OCI-LY7 (cell line): Measurements from ENCODE around the gene MAMLD1. TPM values are rescaled to one million over a fixed set of nuclear protein-coding genes. Genes with fewer than 3 reads are reported as not detected.

Experiments used
- BruUV-seq: library from RNA; stranded (reverse); fragments of 400-500 nt; replicated peaks from 2 replicates; lab custom pipeline; 2021; lab: Mats Ljungman, UMichigan
- CTCF ChIA-PET: fragments of 300-600 bp; sonication (Branson Sonifier 250); formaldehyde crosslinking; loops from one replicate; lab custom pipeline; 2022; ENCODE audit warnings: antibody characterized with exemption; ENCODE audit not compliant: unreplicated experiment; lab: Charles Lee
- POLR2A ChIA-PET: fragments of 300-600 bp; sonication (Branson Sonifier 250); formaldehyde crosslinking; loops from one replicate; lab custom pipeline; 2022; ENCODE audit warnings: antibody characterized with exemption; lab: Charles Lee
- DNase-seq: peaks from one replicate; pipeline ENCODE4 v3.0.0-alpha.2; 2015; ENCODE audit warnings: low spot score
- H2AFZ ChIP-seq: fragments of 200-600 bp; sonication (generic), shearing (Covaris generic); 2 replicates; pipeline ENCODE4 v1.6.1; 2014; ENCODE audit warnings: mild to moderate bottlenecking, antibody characterized with exemption, low read length, moderate library complexity
- H3K27ac ChIP-seq: fragments of 200-600 bp; sonication (generic); 2 replicates; pipeline ENCODE4 v1.5.1; 2014; ENCODE audit warnings: mixed run types, low read depth, mild to moderate bottlenecking, moderate library complexity, low read length, inconsistent platforms; ENCODE audit not compliant: poor library complexity, severe bottlenecking
- H3K36me3 ChIP-seq: fragments of 200-600 bp; sonication (generic); 2 replicates; pipeline ENCODE4 v1.6.1; 2014; ENCODE audit warnings: mild to moderate bottlenecking, antibody characterized with exemption, low read length, moderate library complexity, mixed read lengths; ENCODE audit not compliant: insufficient read depth
- H3K4me1 ChIP-seq: fragments of 200-600 bp; sonication (generic); 2 replicates; pipeline ENCODE4 v1.5.1; 2014; ENCODE audit warnings: mild to moderate bottlenecking, low read length; ENCODE audit not compliant: insufficient read depth, poor library complexity, severe bottlenecking
- H3K4me2 ChIP-seq: fragments of 200-600 bp; sonication (generic); 2 replicates; pipeline ENCODE4 v1.6.1; 2014; ENCODE audit warnings: mild to moderate bottlenecking, low read length
- H3K4me3 ChIP-seq: fragments of 200-600 bp; sonication (generic); 2 replicates; pipeline ENCODE4 v1.5.1; 2014; ENCODE audit warnings: mild to moderate bottlenecking, low read depth, low read length; ENCODE audit not compliant: poor library complexity, severe bottlenecking
- H3K79me2 ChIP-seq: fragments of 200-600 bp; sonication (generic); 2 replicates; pipeline ENCODE4 v1.6.1; 2016; ENCODE audit warnings: low read depth, mild to moderate bottlenecking, low read length, moderate library complexity, mixed read lengths; ENCODE audit not compliant: insufficient read depth
- H3K9me2 ChIP-seq: fragments of 200-600 bp; sonication (generic); 2 replicates; pipeline ENCODE4 v1.6.1; 2016; ENCODE audit warnings: mild to moderate bottlenecking, low read length, mixed read lengths; ENCODE audit not compliant: insufficient read depth
- H3K9me3 ChIP-seq: fragments of 200-600 bp; sonication (generic); 2 replicates; pipeline ENCODE4 v1.6.1; 2014; ENCODE audit warnings: mild to moderate bottlenecking, mixed run types, low read length, mixed read lengths
- H4K20me1 ChIP-seq: fragments of 200-600 bp; sonication (generic); 2 replicates; pipeline ENCODE4 v1.6.1; 2014; ENCODE audit warnings: mild to moderate bottlenecking, antibody characterized with exemption, low read length, moderate library complexity, mixed read lengths; ENCODE audit not compliant: insufficient read depth
- CTCF ChIP-seq: fragments of 200-600 bp; sonication (generic); conservative IDR thresholded peaks from 2 replicates; pipeline ENCODE4 v1.5.1; 2014; ENCODE audit warnings: mild to moderate bottlenecking, antibody characterized with exemption, low read length, moderate library complexity, mixed read lengths
- EZH2phosphoT487 ChIP-seq: fragments of 200-600 bp; sonication (generic); IDR thresholded peaks from 2 replicates; pipeline ENCODE4 v1.6.1; 2018; ENCODE audit warnings: low read depth, borderline replicate concordance, mild to moderate bottlenecking, mixed run types, antibody characterized with exemption, low read length, moderate library complexity, mixed read lengths
- intact Hi-C: fragments of 100-400 bp; cut with micrococcal nuclease; formaldehyde crosslinking; loops from one replicate; pipeline ENCODE4 v1.10.0; 2022; ENCODE audit not compliant: unreplicated experiment
- total RNA-seq, 2 experiments: library from RNA; depleted of rRNA in 1 of 2; stranded (reverse); fragments of >200 nt in 1 of 2; shearing (Covaris generic) in 1 of 2; gene quantifications; 2 replicates each; pipeline ENCODE4 v1.2.3, GENCODE V29; 2014 to 2022

MAMLD1 gene
- total RNA-seq, 2 experiments from 2014 or later = not detected

DNA sequence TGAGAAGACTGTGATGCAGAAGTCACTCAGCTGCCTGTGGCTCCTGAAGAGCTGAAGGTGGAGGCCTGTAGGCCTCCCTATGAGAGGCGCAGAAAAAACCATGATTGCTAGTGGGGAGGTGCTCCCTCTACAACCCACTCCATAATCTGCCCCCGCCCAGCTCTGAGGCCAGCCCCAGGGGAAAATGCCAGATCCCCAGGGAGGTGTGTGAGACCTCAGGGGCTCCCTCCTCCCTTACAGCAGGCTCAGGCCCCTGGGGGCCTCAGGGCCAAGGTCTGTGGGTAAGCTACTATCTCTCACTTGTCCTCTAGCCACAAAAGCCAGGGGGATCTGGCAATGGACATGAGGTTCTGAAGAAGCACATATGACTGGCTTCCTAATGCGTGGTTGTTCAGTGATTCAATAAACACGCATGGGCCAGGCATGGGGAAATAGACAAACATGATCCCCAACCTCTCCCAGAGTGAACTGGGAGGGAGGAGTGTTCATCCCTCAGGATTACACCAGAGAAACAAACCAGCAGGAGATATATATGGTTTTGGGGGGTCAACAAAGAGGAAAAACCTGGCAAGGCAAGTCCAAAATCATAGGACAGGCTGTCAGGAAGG, 154.3 kb downstream of the MAMLD1 start:
- no peak overlapping the region for H3K4me3 ChIP-seq
- no peak overlapping the region for H3K4me2 ChIP-seq
- DNase-seq = no peak
- no peaks in the 10 kb centered on the region for H3K4me1 ChIP-seq
- intact Hi-C loops = no loop called here
- no peak overlapping the region for H2AFZ ChIP-seq
- H3K9me2 ChIP-seq = no peaks in the 10 kb centered on the region
- ChIA-PET CTCF (no interaction called here), POLR2A (no interaction called here)
- H3K79me2 ChIP-seq = no peaks in the 10 kb centered on the region
- TF ChIP-seq EZH2phosphoT487 = no peak
- TF ChIP-seq CTCF = no peak
- no peak overlapping the region for H3K27ac ChIP-seq
- no peaks in the 10 kb centered on the region for H3K36me3 ChIP-seq
- no TSS peak for BruUV-seq
- H4K20me1 ChIP-seq = no peaks in the 10 kb centered on the region
- H3K9me3 ChIP-seq = no peaks in the 10 kb centered on the region

DNA sequence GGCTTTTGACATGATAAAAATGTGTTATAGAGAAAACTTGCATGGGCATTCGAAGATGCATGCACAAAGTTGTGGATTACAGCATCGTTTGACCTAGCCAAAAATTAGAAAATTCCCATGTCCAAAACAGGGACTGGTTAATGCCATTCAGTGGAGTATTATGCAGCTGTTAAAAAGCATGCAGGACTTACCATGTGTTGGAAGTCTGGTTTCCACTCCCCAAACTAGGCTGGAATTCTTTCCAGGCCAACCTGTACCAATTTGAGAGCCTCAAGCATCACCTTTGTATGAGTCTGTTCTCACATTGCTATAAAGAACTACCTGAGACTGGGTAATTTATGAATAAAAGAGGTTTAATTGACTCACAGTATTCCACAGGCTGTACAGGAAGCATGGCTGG, 159.4 kb downstream of the MAMLD1 start:
- no TSS peak for BruUV-seq
- POLR2A ChIA-PET = interaction anchor here (0.5 kb wide), 1 partner anchor 93 kb away, joined by 3 read pairs; no protein-coding TSS in a partner anchor
- intact Hi-C loops = no loop called here

More for the DNA sequence above, 159.4 kb downstream of the MAMLD1 start:
- no peaks in the 10 kb centered on the region for H3K79me2 ChIP-seq
- CTCF ChIA-PET = no interaction called here
- no peaks in the 10 kb centered on the region for H4K20me1 ChIP-seq
- H3K9me3 ChIP-seq = no peaks in the 10 kb centered on the region
- no peak overlapping the region for H3K4me2 ChIP-seq
- no peak for DNase-seq
- no peaks in the 10 kb centered on the region for H3K36me3 ChIP-seq
- H3K4me1 ChIP-seq = no peaks in the 10 kb centered on the region
- no peak overlapping the region for H3K27ac ChIP-seq
- no peak overlapping the region for H2AFZ ChIP-seq
- H3K9me2 ChIP-seq = no peaks in the 10 kb centered on the region
- TF ChIP-seq CTCF = no peak
- TF ChIP-seq EZH2phosphoT487 = no peak
- H3K4me3 ChIP-seq = no peak overlapping the region
